H1 (cell line): ENCODE data around the gene PDE6B. TPM values are rescaled to one million over a fixed set of nuclear protein-coding genes. Genes with fewer than 3 reads are reported as not detected.

ENCODE experiments used
- CREB1 ChIP-seq: IDR thresholded peaks from 2 replicates; pipeline ENCODE4 v1.6.1; 2012; ENCODE audit warnings: inconsistent platforms
- NANOG ChIP-seq: IDR thresholded peaks from 2 replicates; pipeline ENCODE4 v1.6.1; 2011; ENCODE audit warnings: low read length, low read depth, mild to moderate bottlenecking, inconsistent platforms; ENCODE audit not compliant: insufficient read depth, poor library complexity, severe bottlenecking
- POLR2AphosphoS5 ChIP-seq: IDR thresholded peaks from 2 replicates; pipeline ENCODE4 v1.6.1; 2011; ENCODE audit warnings: low read depth, low read length
- RNF2 ChIP-seq: fragments of 200-900, 300-1000 bp; sonication (generic); IDR thresholded peaks from 2 replicates; pipeline ENCODE4 v1.7.1; 2016; ENCODE audit warnings: borderline replicate concordance, low read depth, mild to moderate bottlenecking, antibody characterized with exemption, low read length; ENCODE audit not compliant: poor library complexity, severe bottlenecking; ENCODE audit errors: missing control alignments
- SP4 ChIP-seq: IDR thresholded peaks from 2 replicates; pipeline ENCODE4 v1.6.1; 2012; ENCODE audit warnings: low read length, inconsistent platforms
- polyA plus RNA-seq, 7 experiments: library from polyadenylated mRNA; depleted of rRNA in 3 of 7; stranded (reverse) in 5 of 7; unstranded in 2 of 7; fragments of >200 nt in 5 of 7; fragments of 200-250 nt in 2 of 7; gene quantifications; 1 replicate in 5 of 7; 2 replicates in 1 of 7; 4 replicates in 1 of 7; pipeline versions ENCODE4 v1.2.1 to v1.2.3, GENCODE V29; 2011 to 2013; ENCODE audit warnings: missing spikeins in 2 of 7, mixed read lengths in 2 of 7
- total RNA-seq: library from RNA; stranded (reverse); fragmentation: NEBNext Ultra II Directional; extraction: Animal tissue kit (Norgen Biotek cat#: 25700); gene quantifications from 2 replicates; pipeline ENCODE4 v1.2.1, GENCODE V29; 2021
- TF ChIP-seq, protein P1 (sequence below): IDR thresholded peaks from 2 replicates; pipeline ENCODE4 v1.6.1; 2011; ENCODE audit warnings: low read length, improper control_type of control experiment

PDE6B gene
- total and polyA plus RNA-seq, 2 of the 8 experiments (the other 6 are each of a cell fraction or from before 2014, with no cell fraction given): 4.1 to 8.4 TPM

DNA sequence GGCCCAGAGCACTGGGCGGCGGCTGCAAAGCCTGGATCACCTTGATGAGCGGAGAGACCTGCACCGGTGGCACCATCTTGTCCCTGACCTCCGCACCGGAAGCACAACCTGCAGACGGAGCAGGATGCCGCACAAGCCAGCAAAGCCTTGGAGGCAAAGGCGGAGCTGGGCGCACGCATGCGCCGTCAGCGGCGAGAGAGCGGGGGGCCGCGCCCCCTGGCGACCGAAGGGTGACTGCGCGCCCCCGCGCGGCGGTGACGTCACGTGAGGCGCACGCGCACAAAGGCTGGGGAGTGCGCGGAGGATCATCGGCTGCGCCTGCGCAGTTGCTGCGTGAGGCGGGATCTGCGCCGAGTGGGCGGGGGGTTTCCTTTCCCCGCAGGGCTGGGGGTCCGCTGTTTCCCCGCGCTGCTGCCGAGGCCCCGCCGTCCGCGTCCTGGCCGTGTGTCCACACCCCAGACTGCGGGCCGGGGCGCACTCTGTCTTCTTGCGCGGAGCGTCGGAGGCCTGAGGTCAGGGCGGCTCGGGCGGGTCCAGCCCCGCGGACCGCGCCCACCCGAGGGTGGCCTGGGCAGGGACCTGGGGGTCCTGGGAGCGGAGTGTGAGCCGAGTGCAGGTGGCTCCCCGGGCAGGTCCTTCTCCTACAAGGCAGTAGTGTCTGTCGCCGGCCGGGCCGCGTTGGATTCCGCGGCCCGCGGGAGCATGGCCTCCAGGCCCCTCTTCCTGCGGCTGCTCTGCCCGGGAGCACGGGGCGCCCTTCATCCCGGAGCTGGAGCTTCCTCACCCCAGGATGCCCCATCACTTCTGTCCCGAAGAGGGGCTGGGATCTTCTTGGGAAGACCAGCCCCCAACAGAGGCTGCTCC lies 49.0 kb downstream of the PDE6B start, which contains the start of the genes ATP5ME and MYL5 (continued):
- TF ChIP-seq, protein P1, sequence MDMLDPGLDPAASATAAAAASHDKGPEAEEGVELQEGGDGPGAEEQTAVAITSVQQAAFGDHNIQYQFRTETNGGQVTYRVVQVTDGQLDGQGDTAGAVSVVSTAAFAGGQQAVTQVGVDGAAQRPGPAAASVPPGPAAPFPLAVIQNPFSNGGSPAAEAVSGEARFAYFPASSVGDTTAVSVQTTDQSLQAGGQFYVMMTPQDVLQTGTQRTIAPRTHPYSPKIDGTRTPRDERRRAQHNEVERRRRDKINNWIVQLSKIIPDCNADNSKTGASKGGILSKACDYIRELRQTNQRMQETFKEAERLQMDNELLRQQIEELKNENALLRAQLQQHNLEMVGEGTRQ: peak; percentile 82
- TF ChIP-seq RNF2 (no peak), CREB1 (peak; percentile 95), NANOG (no peak), SP4 (no peak; the same call in 1 of the 2 replicates), POLR2AphosphoS5 (peak; percentile 93)
